ENCODE measurements around the gene WBP2NL. TPM values are rescaled to one million over a fixed set of nuclear protein-coding genes. Genes with fewer than 3 reads are reported as not detected.

WBP2NL gene
- total RNA-seq, 2 donors from 2014 or later, result not detected

GRCh38 chr22:42067671-42068251 is 69.2 kb downstream of the WBP2NL start:
- no peak overlapping the region for H3K9ac ChIP-seq (ENCODE audit: extremely low read depth, low read length, poor library complexity, severe bottlenecking)
- peaks cover 15% of the 10 kb centered on the region for H3K36me3 ChIP-seq (ENCODE audit: control insufficient read depth, insufficient read depth, low read length)
- no peaks in the 10 kb centered on the region for H3K9me3 Mint-ChIP-seq
- no peak overlapping the region for H3K4me3 Mint-ChIP-seq
- H3K27ac ChIP-seq (ENCODE audit: low read depth, low read length), result no peak overlapping the region
- peaks cover 16% of the 10 kb centered on the region for H3K4me1 Mint-ChIP-seq
- 88 to 89% methylated on average over 13 to 14 of the region's 14 CpGs for WGBS, 2 experiments (ENCODE audit: insufficient coverage in 1 of 2, insufficient read length in 1 of 2)
- H3K27ac Mint-ChIP-seq, result no peak overlapping the region
- H3K27me3 ChIP-seq (ENCODE audit: control insufficient read depth, insufficient read depth, low read length, poor library complexity, severe bottlenecking), result no peaks in the 10 kb centered on the region
- no peaks in the 10 kb centered on the region for H3K4me1 ChIP-seq (ENCODE audit: control insufficient read depth, insufficient read depth, low read length)
- peaks cover 9% of the 10 kb centered on the region for H3K27me3 Mint-ChIP-seq (ENCODE audit: insufficient read depth)
- H3K4me3 ChIP-seq (ENCODE audit: low read length), result no peak overlapping the region
- DNase-seq, result no peak
- TF ChIP-seq CTCF (conservative IDR thresholded peaks at IDR 0.05), result no peak
- H3K9me3 ChIP-seq (ENCODE audit: control insufficient read depth, low read length), result no peaks in the 10 kb centered on the region
- H3K36me3 Mint-ChIP-seq (ENCODE audit: low read depth), result peaks cover 39% of the 10 kb centered on the region

- no peak overlapping the region for H3K27ac Mint-ChIP-seq
- Histone ChIP-seq H3K27me3 (ENCODE audit: control insufficient read depth, insufficient read depth, low read length, poor library complexity, severe bottlenecking) (no peaks in the 10 kb centered on the region), H3K27ac (ENCODE audit: low read depth, low read length) (no peak overlapping the region), H3K4me1 (ENCODE audit: control insufficient read depth, insufficient read depth, low read length) (no peaks in the 10 kb centered on the region), H3K36me3 (ENCODE audit: control insufficient read depth, insufficient read depth, low read length) (peaks cover 13% of the 10 kb centered on the region), H3K9ac (ENCODE audit: extremely low read depth, low read length, poor library complexity, severe bottlenecking) (no peak overlapping the region), H3K4me3 (ENCODE audit: low read length) (no peak overlapping the region), H3K9me3 (ENCODE audit: control insufficient read depth, low read length) (no peaks in the 10 kb centered on the region)
- no peaks in the 10 kb centered on the region for H3K9me3 Mint-ChIP-seq
- 92 to 100% methylated on average over 2 to 4 of the region's 4 CpGs for WGBS, 2 experiments (ENCODE audit: insufficient coverage in 1 of 2, insufficient read length in 1 of 2)
- peaks cover 17% of the 10 kb centered on the region for H3K4me1 Mint-ChIP-seq
- DNase-seq, result no peak
- H3K4me3 Mint-ChIP-seq, result no peak overlapping the region
- H3K36me3 Mint-ChIP-seq (ENCODE audit: low read depth), result peaks cover 34% of the 10 kb centered on the region
- no peak for TF ChIP-seq CTCF (conservative IDR thresholded peaks at IDR 0.05)
- peaks cover 9% of the 10 kb centered on the region for H3K27me3 Mint-ChIP-seq (ENCODE audit: insufficient read depth)
Observed at GRCh38 chr22:42068291-42068690, 69.7 kb downstream of the WBP2NL start.

- peaks cover 16% of the 10 kb centered on the region for H3K4me1 Mint-ChIP-seq
- H3K9me3 ChIP-seq (ENCODE audit: control insufficient read depth, low read length), result no peaks in the 10 kb centered on the region
- no peak for TF ChIP-seq CTCF (conservative IDR thresholded peaks at IDR 0.05)
- H3K4me1 ChIP-seq (ENCODE audit: control insufficient read depth, insufficient read depth, low read length), result no peaks in the 10 kb centered on the region
- peak overlapping the region; percentile 67 for H3K4me3 Mint-ChIP-seq
- H3K9me3 Mint-ChIP-seq, result no peaks in the 10 kb centered on the region
- peak overlapping the region; percentile 87 for H3K4me3 ChIP-seq (ENCODE audit: low read length)
- peaks cover 8% of the 10 kb centered on the region for H3K36me3 ChIP-seq (ENCODE audit: control insufficient read depth, insufficient read depth, low read length)
- H3K36me3 Mint-ChIP-seq (ENCODE audit: low read depth), result peaks cover 28% of the 10 kb centered on the region
- no peak for DNase-seq
- H3K9ac ChIP-seq (ENCODE audit: extremely low read depth, low read length, poor library complexity, severe bottlenecking), result peak overlapping the region; percentile 33
- no peak overlapping the region for H3K27ac ChIP-seq (ENCODE audit: low read depth, low read length)
- H3K27me3 ChIP-seq (ENCODE audit: control insufficient read depth, insufficient read depth, low read length, poor library complexity, severe bottlenecking), result no peaks in the 10 kb centered on the region
- peaks cover 9% of the 10 kb centered on the region for H3K27me3 Mint-ChIP-seq (ENCODE audit: insufficient read depth)
- no peak overlapping the region for H3K27ac Mint-ChIP-seq
- 30 to 34% methylated on average over 11 to 18 of the region's 19 CpGs for WGBS, 2 experiments (ENCODE audit: insufficient coverage in 1 of 2, insufficient read length in 1 of 2)
Observed at GRCh38 chr22:42069801-42070516, 71.4 kb downstream of the WBP2NL start.

Data from endodermal cell (in vitro differentiated cells).